ENCODE data around the gene TXNL1. TPM values are rescaled to one million over a fixed set of nuclear protein-coding genes. Genes with fewer than 3 reads are reported as not detected.

The TXNL1 gene
- total RNA-seq, 1 experiment from 2014 or later = 90.4 TPM

- Histone ChIP-seq H3K4me1 (ENCODE audit: insufficient read depth, low read length) (no peaks in the 10 kb centered on the region), H3K14ac (ENCODE audit: insufficient read depth, low read length) (no peak overlapping the region), H3T11ph (ENCODE audit: low read length) (no peak overlapping the region), H2BK15ac (ENCODE audit: low read depth, low read length) (no peak overlapping the region), H3K27me3 (ENCODE audit: insufficient read depth, low read length) (no peaks in the 10 kb centered on the region), H3K9me3 (ENCODE audit: control insufficient read depth, low read depth, low read length) (no peaks in the 10 kb centered on the region), H3K4ac (ENCODE audit: low read depth, low read length) (no peak overlapping the region), H3K79me1 (ENCODE audit: insufficient read depth, low read depth, low read length, poor library complexity, severe bottlenecking) (peaks cover 2% of the 10 kb centered on the region), H3K27ac (ENCODE audit: insufficient read length, low read depth, low read length) (no peak overlapping the region), H3K9ac (ENCODE audit: extremely low read depth, insufficient read length, low read length) (no peak overlapping the region), H2BK120ac (ENCODE audit: low read depth, low read length, poor library complexity, severe bottlenecking) (no peak overlapping the region), H3K56ac (ENCODE audit: insufficient read length, low read depth, low read length) (no peak overlapping the region), H2AFZ (ENCODE audit: low read length) (no peak overlapping the region), H4K91ac (ENCODE audit: insufficient read length, low read depth, low read length) (no peak overlapping the region), H4K5ac (ENCODE audit: insufficient read length, low read depth, low read length) (no peak overlapping the region), H4K8ac (replicated peaks; ENCODE audit: insufficient read length, low read depth, low read length) (no peak overlapping the region), H2BK5ac (ENCODE audit: insufficient read length, low read length) (no peak overlapping the region), H2BK12ac (ENCODE audit: insufficient read length, low read depth, low read length) (no peak overlapping the region), H3K23ac (ENCODE audit: insufficient read length, low read depth, low read length) (no peak overlapping the region), H2AK5ac (ENCODE audit: insufficient read length, low read length) (no peak overlapping the region), H3K23me2 (ENCODE audit: insufficient read length, low read depth, low read length, poor library complexity, severe bottlenecking) (no peaks in the 10 kb centered on the region), H3K4me2 (ENCODE audit: insufficient read depth, insufficient read length, low read length) (no peak overlapping the region), H3K18ac (ENCODE audit: insufficient read length, low read depth, low read length) (no peak overlapping the region), H4K20me1 (ENCODE audit: control insufficient read depth, insufficient read depth, insufficient read length) (no peaks in the 10 kb centered on the region), H3K79me2 (ENCODE audit: insufficient read depth, low read length) (no peaks in the 10 kb centered on the region; the same call in 1 of the 2 replicates), H2BK20ac (ENCODE audit: low read depth, low read length, poor library complexity, severe bottlenecking) (no peak overlapping the region)
- no peak overlapping the region for H3K27ac Mint-ChIP-seq
- no CpG with 5 or more reads among the region's 2 CpGs for WGBS (ENCODE audit: extremely low coverage, insufficient read length, low lambda C conversion rate)
- peaks cover 8 to 10% of the 10 kb centered on the region in 2 experiments for H3K4me1 Mint-ChIP-seq
- H3K27me3 Mint-ChIP-seq (ENCODE audit: low read depth) = no peaks in the 10 kb centered on the region
- no peak overlapping the region for H3K4me3 Mint-ChIP-seq
- no peak for DNase-seq
- H3K9me3 Mint-ChIP-seq = no peaks in the 10 kb centered on the region
- no peaks in the 10 kb centered on the region for H3K36me3 Mint-ChIP-seq (ENCODE audit: insufficient read depth in 1 of 3, low read depth in 3 of 3)
- no peak for TF ChIP-seq CTCF (conservative IDR thresholded peaks at IDR 0.05)
Measured at GRCh38 chr18:56661360-56662062, 23.1 kb upstream of the TXNL1 start.
